Panc1 (cell line): Measurements from ENCODE around the gene PTGES.
"Not testable (repeated sequence)": the region's sequence is repeated elsewhere in the genome, so short reads cannot be mapped to it uniquely, and the experiment has no call there.

Source experiments
- CTCF ChIP-seq: fragments of 450-650 bp; IDR thresholded peaks from 2 replicates; pipeline ENCODE4 v1.5.1; 2017; ENCODE audit warnings: mild to moderate bottlenecking
- POLR2AphosphoS5 ChIP-seq: IDR thresholded peaks from 2 replicates; pipeline ENCODE4 v1.6.1; 2012; ENCODE audit warnings: mild to moderate bottlenecking, low read depth, low read length, moderate library complexity

- not testable (repeated sequence) for TF ChIP-seq CTCF, POLR2AphosphoS5
Measured at GRCh38 chr9:129796029-129796428, 43.2 kb upstream of the PTGES start.
